Stomach (tissue), 4 donors: ENCODE measurements around the gene SP110.

Experiments used
- POLR2A ChIP-seq, 4 donors: fragments of 450-650 bp; IDR thresholded peaks; one replicate each; pipeline ENCODE4 v1.6.1; 2016; ENCODE audit warnings: antibody characterized with exemption in 4 of 4, control low read depth in 2 of 4, mild to moderate bottlenecking in 1 of 4, moderate library complexity in 1 of 4
- TF ChIP-seq, protein P1 (sequence below), 7 experiments: fragments of 450-650 bp in 4 of 7; fragments of 200-600 bp in 3 of 7; sonication (generic) in 3 of 7; IDR thresholded peaks; one replicate each; pipeline ENCODE4 v1.5.1; 2016 to 2019; ENCODE audit warnings: antibody characterized with exemption in 7 of 7, control low read depth in 2 of 7, mild to moderate bottlenecking in 1 of 7

DNA sequence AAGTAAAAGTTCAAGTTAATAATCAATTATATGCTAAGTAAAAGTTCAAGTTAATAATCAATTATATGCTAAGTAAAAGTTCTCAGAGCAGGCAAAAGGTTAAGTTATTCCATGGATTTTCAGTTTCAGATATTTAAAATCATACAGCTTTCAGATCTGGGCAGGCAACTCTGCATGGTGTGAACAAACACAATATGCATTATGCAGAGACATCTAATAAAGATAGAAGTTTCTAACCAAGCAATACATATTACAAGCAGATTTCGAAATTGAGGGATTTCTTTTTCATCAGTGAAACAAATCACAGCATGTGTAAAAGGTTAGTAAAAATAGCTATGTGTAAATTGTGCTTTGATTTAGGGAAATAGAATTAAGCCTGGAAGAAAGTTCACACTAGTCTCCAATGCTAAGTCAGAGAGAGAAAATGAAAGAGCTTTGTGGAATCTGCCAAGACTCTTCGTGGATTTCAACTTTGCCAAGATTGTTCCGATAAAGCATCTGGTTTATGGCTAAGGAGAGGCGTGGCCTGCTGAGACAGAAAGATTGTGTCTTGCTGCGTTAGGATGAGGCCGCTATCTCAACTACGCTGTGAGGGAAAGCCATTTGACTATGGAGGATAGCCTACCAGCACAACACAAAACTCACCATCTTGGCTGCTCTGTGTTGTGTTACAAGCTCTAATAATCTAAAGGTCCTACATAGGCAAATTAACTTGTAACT is 91.0 kb downstream of the SP110 start:
- TF ChIP-seq, protein P1, sequence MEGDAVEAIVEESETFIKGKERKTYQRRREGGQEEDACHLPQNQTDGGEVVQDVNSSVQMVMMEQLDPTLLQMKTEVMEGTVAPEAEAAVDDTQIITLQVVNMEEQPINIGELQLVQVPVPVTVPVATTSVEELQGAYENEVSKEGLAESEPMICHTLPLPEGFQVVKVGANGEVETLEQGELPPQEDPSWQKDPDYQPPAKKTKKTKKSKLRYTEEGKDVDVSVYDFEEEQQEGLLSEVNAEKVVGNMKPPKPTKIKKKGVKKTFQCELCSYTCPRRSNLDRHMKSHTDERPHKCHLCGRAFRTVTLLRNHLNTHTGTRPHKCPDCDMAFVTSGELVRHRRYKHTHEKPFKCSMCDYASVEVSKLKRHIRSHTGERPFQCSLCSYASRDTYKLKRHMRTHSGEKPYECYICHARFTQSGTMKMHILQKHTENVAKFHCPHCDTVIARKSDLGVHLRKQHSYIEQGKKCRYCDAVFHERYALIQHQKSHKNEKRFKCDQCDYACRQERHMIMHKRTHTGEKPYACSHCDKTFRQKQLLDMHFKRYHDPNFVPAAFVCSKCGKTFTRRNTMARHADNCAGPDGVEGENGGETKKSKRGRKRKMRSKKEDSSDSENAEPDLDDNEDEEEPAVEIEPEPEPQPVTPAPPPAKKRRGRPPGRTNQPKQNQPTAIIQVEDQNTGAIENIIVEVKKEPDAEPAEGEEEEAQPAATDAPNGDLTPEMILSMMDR (IDR thresholded peaks at IDR 0.05), result no peak
- TF ChIP-seq POLR2A (IDR thresholded peaks at IDR 0.05), result no peak
